H1 (cell line): Measurements from ENCODE around the gene THUMPD3. TPM values are rescaled to one million over a fixed set of nuclear protein-coding genes. Genes with fewer than 3 reads are reported as not detected.

Experiments
- POLR2AphosphoS5 ChIP-seq: IDR thresholded peaks from 2 replicates; pipeline ENCODE4 v1.6.1; 2011; ENCODE audit warnings: low read depth, low read length
- RXRA ChIP-seq: IDR thresholded peaks from 2 replicates; pipeline ENCODE4 v1.6.1; 2011; ENCODE audit warnings: low read depth, mild to moderate bottlenecking, low read length, moderate library complexity; ENCODE audit not compliant: insufficient read depth
- TEAD4 ChIP-seq: IDR thresholded peaks from 2 replicates; pipeline ENCODE4 v1.6.1; 2012; ENCODE audit warnings: low read depth, low read length, inconsistent platforms, mixed read lengths
- polyA plus RNA-seq, 7 experiments: library from polyadenylated mRNA; depleted of rRNA in 3 of 7; stranded (reverse) in 5 of 7; unstranded in 2 of 7; fragments of >200 nt in 5 of 7; fragments of 200-250 nt in 2 of 7; gene quantifications; 1 replicate in 5 of 7; 2 replicates in 1 of 7; 4 replicates in 1 of 7; pipeline versions ENCODE4 v1.2.1 to v1.2.3, GENCODE V29; 2011 to 2013; ENCODE audit warnings: missing spikeins in 2 of 7, mixed read lengths in 2 of 7
- total RNA-seq: library from RNA; stranded (reverse); fragmentation: NEBNext Ultra II Directional; extraction: Animal tissue kit (Norgen Biotek cat#: 25700); gene quantifications from 2 replicates; pipeline ENCODE4 v1.2.1, GENCODE V29; 2021
- TF ChIP-seq, protein P1 (sequence below): fragments of 300-600 bp; sonication (generic); IDR thresholded peaks from 2 replicates; pipeline ENCODE4 v1.7.1; 2012; ENCODE audit warnings: low read length, moderate library complexity, mild to moderate bottlenecking, inconsistent platforms; ENCODE audit not compliant: insufficient replicate concordance
- TF ChIP-seq, protein P2 (sequence below): IDR thresholded peaks from 2 replicates; pipeline ENCODE4 v1.6.1; 2011; ENCODE audit warnings: low read depth, mild to moderate bottlenecking, low read length; ENCODE audit not compliant: insufficient read depth

THUMPD3 gene
- total and polyA plus RNA-seq, 2 of the 8 experiments (the other 6 are each of a cell fraction or from before 2014, with no cell fraction given): 26.7 to 68.9 TPM

DNA sequence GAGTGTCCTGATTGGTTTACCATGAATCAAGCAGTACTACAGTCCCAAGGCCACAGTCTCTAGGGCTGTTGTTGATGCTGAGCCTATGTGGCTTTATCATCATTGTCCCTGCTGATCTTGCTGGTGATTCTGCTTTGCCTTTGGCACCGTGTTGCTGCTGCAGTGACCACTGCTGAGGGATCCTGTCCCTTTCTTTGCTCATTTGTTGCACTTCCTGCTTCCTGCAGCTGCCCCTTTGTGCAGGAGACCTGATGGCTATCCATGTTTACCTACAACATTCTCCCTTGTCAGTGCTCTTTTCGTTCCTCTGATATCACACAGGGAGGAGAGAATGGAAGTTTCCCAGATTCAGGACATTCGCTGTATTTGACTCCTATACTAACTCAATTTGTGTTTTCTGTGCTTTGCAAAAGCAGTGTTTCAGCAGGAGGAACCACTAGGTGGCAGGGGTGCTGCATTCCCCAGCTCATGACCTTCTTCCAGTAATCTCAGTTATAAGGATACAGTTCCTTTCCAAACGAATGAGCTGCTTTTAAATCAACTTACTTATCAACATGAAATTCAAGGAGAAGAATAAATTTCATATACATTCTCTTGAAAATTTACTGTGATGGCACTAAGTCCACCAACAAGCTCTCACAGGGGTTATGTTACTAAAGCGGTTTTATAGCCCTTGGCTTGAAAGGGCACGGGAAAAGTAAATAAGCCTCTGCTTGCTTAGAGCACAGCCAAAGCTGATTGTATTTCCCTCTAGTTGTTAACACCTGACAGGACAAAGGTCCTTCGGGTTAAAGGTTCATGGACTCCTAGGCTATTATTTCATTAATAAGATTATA, 9.7 kb upstream of the THUMPD3 start (continued):
- TF ChIP-seq, protein P1, sequence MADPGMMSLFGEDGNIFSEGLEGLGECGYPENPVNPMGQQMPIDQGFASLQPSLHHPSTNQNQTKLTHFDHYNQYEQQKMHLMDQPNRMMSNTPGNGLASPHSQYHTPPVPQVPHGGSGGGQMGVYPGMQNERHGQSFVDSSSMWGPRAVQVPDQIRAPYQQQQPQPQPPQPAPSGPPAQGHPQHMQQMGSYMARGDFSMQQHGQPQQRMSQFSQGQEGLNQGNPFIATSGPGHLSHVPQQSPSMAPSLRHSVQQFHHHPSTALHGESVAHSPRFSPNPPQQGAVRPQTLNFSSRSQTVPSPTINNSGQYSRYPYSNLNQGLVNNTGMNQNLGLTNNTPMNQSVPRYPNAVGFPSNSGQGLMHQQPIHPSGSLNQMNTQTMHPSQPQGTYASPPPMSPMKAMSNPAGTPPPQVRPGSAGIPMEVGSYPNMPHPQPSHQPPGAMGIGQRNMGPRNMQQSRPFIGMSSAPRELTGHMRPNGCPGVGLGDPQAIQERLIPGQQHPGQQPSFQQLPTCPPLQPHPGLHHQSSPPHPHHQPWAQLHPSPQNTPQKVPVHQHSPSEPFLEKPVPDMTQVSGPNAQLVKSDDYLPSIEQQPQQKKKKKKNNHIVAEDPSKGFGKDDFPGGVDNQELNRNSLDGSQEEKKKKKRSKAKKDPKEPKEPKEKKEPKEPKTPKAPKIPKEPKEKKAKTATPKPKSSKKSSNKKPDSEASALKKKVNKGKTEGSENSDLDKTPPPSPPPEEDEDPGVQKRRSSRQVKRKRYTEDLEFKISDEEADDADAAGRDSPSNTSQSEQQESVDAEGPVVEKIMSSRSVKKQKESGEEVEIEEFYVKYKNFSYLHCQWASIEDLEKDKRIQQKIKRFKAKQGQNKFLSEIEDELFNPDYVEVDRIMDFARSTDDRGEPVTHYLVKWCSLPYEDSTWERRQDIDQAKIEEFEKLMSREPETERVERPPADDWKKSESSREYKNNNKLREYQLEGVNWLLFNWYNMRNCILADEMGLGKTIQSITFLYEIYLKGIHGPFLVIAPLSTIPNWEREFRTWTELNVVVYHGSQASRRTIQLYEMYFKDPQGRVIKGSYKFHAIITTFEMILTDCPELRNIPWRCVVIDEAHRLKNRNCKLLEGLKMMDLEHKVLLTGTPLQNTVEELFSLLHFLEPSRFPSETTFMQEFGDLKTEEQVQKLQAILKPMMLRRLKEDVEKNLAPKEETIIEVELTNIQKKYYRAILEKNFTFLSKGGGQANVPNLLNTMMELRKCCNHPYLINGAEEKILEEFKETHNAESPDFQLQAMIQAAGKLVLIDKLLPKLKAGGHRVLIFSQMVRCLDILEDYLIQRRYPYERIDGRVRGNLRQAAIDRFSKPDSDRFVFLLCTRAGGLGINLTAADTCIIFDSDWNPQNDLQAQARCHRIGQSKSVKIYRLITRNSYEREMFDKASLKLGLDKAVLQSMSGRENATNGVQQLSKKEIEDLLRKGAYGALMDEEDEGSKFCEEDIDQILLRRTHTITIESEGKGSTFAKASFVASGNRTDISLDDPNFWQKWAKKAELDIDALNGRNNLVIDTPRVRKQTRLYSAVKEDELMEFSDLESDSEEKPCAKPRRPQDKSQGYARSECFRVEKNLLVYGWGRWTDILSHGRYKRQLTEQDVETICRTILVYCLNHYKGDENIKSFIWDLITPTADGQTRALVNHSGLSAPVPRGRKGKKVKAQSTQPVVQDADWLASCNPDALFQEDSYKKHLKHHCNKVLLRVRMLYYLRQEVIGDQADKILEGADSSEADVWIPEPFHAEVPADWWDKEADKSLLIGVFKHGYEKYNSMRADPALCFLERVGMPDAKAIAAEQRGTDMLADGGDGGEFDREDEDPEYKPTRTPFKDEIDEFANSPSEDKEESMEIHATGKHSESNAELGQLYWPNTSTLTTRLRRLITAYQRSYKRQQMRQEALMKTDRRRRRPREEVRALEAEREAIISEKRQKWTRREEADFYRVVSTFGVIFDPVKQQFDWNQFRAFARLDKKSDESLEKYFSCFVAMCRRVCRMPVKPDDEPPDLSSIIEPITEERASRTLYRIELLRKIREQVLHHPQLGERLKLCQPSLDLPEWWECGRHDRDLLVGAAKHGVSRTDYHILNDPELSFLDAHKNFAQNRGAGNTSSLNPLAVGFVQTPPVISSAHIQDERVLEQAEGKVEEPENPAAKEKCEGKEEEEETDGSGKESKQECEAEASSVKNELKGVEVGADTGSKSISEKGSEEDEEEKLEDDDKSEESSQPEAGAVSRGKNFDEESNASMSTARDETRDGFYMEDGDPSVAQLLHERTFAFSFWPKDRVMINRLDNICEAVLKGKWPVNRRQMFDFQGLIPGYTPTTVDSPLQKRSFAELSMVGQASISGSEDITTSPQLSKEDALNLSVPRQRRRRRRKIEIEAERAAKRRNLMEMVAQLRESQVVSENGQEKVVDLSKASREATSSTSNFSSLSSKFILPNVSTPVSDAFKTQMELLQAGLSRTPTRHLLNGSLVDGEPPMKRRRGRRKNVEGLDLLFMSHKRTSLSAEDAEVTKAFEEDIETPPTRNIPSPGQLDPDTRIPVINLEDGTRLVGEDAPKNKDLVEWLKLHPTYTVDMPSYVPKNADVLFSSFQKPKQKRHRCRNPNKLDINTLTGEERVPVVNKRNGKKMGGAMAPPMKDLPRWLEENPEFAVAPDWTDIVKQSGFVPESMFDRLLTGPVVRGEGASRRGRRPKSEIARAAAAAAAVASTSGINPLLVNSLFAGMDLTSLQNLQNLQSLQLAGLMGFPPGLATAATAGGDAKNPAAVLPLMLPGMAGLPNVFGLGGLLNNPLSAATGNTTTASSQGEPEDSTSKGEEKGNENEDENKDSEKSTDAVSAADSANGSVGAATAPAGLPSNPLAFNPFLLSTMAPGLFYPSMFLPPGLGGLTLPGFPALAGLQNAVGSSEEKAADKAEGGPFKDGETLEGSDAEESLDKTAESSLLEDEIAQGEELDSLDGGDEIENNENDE: peak; percentile 29
- TF ChIP-seq POLR2AphosphoS5: no peak
- TF ChIP-seq, protein P2, sequence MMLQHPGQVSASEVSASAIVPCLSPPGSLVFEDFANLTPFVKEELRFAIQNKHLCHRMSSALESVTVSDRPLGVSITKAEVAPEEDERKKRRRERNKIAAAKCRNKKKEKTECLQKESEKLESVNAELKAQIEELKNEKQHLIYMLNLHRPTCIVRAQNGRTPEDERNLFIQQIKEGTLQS: no peak
- TF ChIP-seq RXRA: no peak
- peak; percentile 87 for TF ChIP-seq TEAD4
